Endometrial microvascular endothelial cells (primary cell): ENCODE results near the gene MRPS16. TPM values are rescaled to one million over a fixed set of nuclear protein-coding genes. Genes with fewer than 3 reads are reported as not detected.
"Not testable (repeated sequence)": the region's sequence is repeated elsewhere in the genome, so short reads cannot be mapped to it uniquely, and the experiment has no call there.

Experiments used
- in situ Hi-C: cut with HindIII; loops from 2 replicates; pipeline ENCODE4 v1.10.0; 2017; ENCODE audit warnings: low sequenced_read_pairs, low pct_unique_long_range_greater_than_20kb; ENCODE audit errors: inconsistent ontology term
- total RNA-seq: library from RNA; depleted of rRNA; stranded (reverse); fragments of >200 nt; gene quantifications from one replicate; pipeline ENCODE4 v1.2.3, GENCODE V29; 2015; ENCODE audit errors: inconsistent ontology term

Gene MRPS16
- 74.1 TPM for total RNA-seq

- in situ Hi-C loops, result no loop called here
Observed at GRCh38 chr10:73252445-73253224, at the start of gene MRPS16. TSS of gene MRPS16 (minus strand) at chr10:73252644. CDS start at chr10:73252482, 162 bp downstream.

DNA sequence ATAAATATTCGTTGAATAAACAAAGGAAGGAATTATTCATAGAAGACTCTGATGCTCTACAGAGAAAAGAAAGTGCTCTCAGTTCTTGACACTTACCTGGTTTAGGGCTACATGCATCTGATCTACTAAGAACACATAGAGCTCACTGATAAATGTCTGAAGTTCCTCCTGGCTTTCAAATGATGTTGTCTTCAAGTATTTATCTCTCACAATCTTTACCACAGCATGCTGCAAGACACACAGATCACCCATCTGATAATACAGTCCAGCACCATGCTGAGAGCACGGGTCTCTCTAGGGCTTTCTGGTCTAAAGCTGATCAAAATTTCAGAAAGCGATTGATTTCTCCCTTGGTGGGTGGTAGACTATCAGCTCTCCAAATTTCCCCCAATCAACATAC is 44.5 kb upstream of the MRPS16 start:
- in situ Hi-C loops, result no loop called here

DNA sequence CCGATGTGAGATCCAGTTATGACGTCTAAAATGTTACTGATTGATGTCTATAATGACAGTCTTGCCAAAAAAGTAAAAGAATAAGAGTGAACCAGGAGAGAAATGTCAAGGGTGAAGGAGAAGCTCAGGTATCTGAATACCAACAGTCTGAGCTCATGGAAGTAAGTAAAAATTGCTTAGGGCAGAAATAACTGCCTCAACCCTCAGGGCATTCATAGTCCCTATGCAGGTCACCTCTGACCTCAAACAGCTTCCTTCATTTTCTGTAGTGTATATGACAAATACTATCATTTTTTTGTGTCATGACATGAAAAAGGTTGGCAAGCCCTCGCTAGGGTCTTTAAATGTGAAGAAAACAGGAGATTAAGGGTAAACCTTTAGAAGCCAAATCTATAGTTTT is 41.0 kb upstream of the MRPS16 start:
- in situ Hi-C loops, result no loop called here

- in situ Hi-C loops, result no loop called here
Observed at GRCh38 chr10:73289958-73290357, 37.5 kb upstream of the MRPS16 start.

DNA sequence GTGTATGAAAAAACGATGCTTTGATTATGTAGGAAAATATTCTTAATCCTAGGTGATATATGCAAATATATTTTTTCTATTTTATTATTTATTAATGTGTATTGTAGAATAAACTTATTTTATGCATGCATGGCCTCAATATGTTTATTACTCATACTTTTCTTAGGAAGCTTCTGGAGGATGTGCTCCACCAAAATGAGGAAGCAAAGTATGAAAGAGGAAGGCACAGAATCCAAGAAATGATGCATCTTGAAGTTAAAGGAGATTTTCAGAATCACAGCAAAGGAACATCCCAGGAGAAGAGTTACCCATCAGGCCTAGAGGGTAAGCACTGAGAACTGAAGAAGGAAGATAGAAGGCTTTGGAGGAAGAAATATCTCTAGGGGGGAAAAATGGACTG is 35.0 kb upstream of the MRPS16 start:
- in situ Hi-C loops, result no loop called here

GRCh38 chr10:73281097-73281496 is 28.7 kb upstream of the MRPS16 start:
- in situ Hi-C loops, result no loop called here

DNA sequence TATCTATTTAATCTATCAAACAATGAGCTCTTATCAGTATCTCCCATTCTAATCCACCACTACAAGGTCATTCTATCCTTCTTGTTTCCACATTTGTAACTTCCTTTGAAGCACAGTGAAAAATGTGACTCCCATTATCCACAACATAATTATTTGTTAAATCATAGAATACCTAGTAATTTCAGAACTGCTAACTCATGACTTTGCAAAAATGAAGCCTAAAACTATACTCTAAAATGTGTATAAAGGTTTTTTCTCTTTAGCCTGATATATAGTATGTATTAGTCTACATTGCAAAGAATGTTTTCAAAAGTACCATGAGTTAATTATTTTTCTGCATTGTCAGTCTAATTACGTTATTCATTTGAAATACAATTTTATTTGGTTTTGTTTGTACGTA is 12.0 kb upstream of the MRPS16 start:
- in situ Hi-C loops, result no loop called here

DNA sequence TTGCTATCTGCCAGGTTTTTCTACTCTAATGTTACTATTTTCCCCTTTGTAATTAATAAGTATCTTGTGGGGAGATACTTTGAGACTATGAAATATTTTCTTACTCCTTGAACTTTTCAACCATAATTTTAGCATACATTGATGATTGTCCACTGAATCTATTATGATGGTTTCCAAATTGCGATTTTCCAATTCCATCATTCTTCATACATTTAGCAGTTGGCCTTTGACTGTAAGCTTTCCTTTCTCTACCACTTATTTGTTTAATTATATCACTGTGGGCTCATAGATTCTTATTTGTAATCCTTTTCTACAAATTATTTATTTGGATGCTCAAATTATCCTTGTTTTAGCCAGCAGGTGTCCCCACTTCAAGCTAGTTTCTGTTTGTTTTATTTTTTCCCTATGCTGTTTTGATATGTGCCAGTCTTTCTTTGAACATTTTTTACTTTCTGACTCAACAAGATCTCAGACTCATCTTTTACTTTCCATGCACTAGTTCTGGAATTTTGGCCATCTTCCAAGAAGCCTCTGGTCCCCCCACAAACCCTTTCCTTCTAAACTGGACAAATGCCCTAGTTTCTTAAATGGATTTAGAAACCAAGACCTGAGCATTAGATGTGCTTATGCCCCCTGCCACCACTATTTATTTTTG is 11.4 kb upstream of the MRPS16 start:
- in situ Hi-C loops, result no loop called here

- in situ Hi-C loops, result no loop called here
Observed at GRCh38 chr10:73262880-73263555, 10.6 kb upstream of the MRPS16 start.

DNA sequence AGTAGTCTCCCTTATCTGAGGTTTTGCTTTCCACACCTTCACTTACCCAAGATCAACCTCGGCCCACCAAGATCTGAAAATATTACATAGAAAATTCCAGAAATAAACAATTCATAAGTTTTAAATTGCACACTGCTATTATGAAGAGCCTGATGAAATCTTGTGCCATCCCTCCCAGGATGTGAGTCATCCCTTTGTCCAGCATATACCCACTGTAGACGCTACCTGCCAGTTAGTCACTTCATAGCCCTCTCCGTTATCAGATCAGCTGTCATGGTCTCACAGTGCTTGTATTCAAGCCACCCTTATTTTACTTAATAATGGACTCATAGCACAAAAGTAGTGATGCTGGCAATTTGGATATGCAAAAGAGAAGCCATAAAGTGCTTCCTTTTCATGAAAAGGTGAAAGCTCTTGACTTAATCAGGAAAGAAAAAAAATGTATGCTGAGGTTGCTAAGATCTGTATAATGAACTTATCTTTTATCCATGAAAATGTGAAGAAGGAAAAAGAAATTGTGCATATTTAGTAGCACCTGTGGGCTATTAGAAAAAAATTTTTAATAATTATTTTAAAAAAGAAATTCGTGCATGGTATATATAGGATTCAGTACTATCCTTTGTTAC is 9.8 kb upstream of the MRPS16 start:
- in situ Hi-C loops, result no loop called here

GRCh38 chr10:73261362-73261995 is 9.0 kb upstream of the MRPS16 start:
- in situ Hi-C loops, result no loop called here

DNA sequence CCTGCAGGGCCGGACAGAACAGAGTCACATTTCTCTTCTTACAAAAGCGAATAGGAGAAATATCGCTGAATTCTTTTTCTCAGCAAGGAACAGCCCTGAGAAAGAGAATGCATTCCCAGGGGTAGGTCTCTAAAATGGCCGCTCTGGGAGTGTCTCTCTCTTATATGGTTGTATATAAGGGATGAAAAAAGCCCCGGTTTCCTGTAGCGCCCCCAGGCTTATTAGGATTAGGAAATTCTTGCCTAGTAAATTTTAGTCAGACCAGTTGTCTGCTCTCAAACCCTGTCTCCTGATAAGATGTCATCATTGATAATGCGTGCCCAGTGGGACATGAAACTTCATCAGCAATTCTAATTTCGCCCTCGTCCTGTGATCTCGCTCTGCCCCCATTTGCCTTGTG is 6.2 kb upstream of the MRPS16 start:
- in situ Hi-C loops, result not testable (repeated sequence)

DNA sequence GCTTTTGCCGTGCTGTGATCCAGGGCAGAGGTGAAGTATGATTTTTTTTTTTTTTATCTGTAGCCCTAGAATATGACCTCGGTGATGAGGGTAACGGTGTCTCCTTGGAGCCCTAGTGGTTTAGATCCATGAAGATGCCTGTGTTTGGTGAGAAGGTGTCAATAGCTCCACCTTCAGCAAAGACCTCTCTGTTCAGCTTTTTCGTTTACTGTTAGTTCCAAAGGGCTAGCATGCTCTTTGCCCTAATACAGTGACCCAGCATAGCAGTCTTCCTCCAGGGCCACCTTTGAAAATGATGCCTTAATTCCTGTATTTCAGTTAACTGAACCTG is 746 bp upstream of the MRPS16 start:
- in situ Hi-C loops, result no loop called here

DNA sequence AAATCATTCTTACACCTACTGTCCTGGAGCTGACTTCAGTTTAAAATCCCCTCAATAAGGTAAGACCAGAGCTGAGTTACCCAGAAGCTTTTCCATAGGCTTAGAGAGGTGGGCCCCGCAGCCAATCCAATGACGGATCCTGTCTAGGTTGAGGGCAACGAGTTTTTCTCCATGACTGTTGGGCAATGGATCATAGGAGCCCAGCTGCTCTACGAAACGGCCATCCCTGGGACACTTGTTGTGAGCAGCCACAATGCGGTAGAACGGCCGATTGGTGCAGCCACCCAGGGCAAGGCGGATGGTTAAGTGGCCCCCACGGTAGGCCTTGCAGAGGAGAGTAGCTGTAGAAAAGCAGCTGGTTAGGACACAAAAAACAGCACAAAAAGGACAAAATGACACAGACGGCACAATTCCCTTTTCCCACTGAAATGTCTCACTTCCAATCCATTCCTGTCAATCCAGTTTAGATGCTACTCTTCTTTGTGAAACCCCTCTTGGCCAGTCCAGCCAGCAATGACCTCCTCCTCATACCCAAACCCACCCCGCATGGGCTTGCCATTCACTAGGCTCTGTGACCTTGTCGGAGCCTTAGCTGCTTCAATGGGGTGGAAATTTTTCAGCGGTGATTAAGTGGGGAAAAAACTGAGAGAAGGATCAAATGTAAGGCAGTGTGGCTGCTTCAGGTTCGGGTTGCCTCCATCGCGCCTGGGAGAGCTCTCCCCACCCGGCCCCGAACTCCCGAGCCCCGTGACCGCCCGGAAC is 580 bp downstream of the MRPS16 start:
- in situ Hi-C loops, result no loop called here

- in situ Hi-C loops, result no loop called here
Observed at GRCh38 chr10:73248259-73248724, 4.2 kb downstream of the MRPS16 start.

GRCh38 chr10:73247509-73248258 is 4.8 kb downstream of the MRPS16 start:
- in situ Hi-C loops, result no loop called here

DNA sequence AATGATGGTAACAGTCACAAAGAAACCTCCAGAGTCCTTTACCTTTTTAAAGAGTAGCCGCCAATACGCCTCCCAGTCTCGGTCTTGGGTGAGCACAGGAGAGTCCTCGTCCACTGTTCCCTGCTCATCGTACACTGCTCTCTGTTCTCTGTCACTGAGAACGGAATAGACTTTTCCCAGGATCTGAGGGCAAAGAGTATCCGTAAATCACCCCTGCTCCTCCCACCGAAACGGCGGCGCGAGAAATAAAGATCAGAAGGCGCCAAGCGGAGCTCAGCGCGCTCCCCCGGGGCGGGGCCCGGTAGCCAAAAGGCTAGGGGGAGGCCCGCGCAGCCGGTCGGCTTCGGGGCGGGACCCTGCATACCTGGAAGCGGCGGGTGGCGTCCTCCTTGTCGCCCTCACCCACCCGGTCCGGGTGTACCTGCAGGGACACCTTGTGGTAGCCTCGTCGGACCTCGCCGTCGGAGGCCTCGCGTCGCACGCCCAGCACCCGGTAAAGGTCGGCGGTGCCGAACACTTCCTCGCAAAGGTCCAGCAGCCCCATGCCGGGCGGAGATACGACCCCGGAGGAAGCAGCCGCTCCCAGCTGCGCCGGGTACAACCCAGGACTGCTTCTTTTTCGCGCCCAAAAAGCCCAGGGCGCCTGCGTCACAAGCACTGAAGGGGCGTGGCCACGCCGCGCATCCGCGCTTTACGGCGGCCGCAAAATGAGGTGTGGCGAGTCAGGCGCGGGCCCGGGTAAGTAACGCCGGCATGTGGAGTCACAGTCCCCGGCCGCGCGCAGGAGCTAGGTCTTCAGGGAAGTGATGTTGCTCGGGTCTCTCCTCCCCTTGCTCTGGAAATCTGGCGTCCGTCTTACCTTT is 5.6 kb downstream of the MRPS16 start, which contains the start of gene DNAJC9:
DNAJC9 (minus strand) TSS at position 610 of the 863 bp plus-strand sequence; CDS start at position 544, 66 bp downstream.
- in situ Hi-C loops, result no loop called here
